HepG2 (cell line): ENCODE results near the gene TCERG1L. TPM values are rescaled to one million over a fixed set of nuclear protein-coding genes. Genes with fewer than 3 reads are reported as not detected.

Experiments used
- ATAC-seq: fragments of 200-7000 bp; cut with Tn5 transposase; 3 replicates; pipeline ENCODE4 v1.9.1; 2020; ENCODE audit warnings: mild to moderate bottlenecking, moderate library complexity
- BruUV-seq: library from RNA; stranded (reverse); fragments of 400-500 nt; replicated peaks from 2 replicates; lab custom pipeline; 2021; lab: Mats Ljungman, UMichigan
- CTCF ChIA-PET: fragments of 300-600 bp; formaldehyde crosslinking; extraction: SDS; loops from one replicate; lab custom pipeline; 2021; ENCODE audit warnings: low total read pairs, inconsistent platforms, low intra/inter-chr PET ratio; lab: Yijun Ruan, JAX
- POLR2A ChIA-PET: fragments of 350-600 bp; sonication (Branson Sonifier 250); formaldehyde crosslinking; loops from one replicate; lab custom pipeline; 2020; ENCODE audit warnings: antibody characterized with exemption, inconsistent platforms; lab: Yijun Ruan, JAX
- DNase-seq: peaks from one replicate; pipeline ENCODE4 v3.0.0-alpha.2; 2015; ENCODE audit warnings: low spot score
- FAIRE-seq: peaks from 3 replicates; lab custom pipeline; 2011; peaks lifted over from hg19 to GRCh38; lab: Jason Lieb, UNC
- H2AFZ ChIP-seq: one replicate; pipeline ENCODE4 v1.6.1; 2011; ENCODE audit warnings: low read length, inconsistent platforms
- H3K27ac ChIP-seq: fragments of 300-600 bp; 3 replicates; pipeline ENCODE4 v1.8.0; 2011; ENCODE audit warnings: mixed run types, mild to moderate bottlenecking, mixed read lengths, low read length, inconsistent platforms; ENCODE audit not compliant: insufficient read depth; ENCODE audit errors: extremely low read length
- H3K27me3 ChIP-seq, 2 experiments: fragments of 200-600 bp in 1 of 2; 2 replicates in 1 of 2; 3 replicates in 1 of 2; pipeline versions ENCODE4 v1.6.0 to v1.8.0; 2011; ENCODE audit warnings: low read length in 2 of 2, mild to moderate bottlenecking in 2 of 2, moderate library complexity in 2 of 2, inconsistent platforms in 1 of 2; ENCODE audit not compliant: insufficient read depth in 2 of 2, control insufficient read depth in 1 of 2
- H3K36me3 ChIP-seq, 2 experiments: fragments of 200-600 bp in 1 of 2; replicated peaks in 1 of 2; 2 replicates in 1 of 2; 3 replicates in 1 of 2; pipeline versions ENCODE4 v1.5.1 to v1.8.0; 2011; ENCODE audit warnings: low read length in 2 of 2, inconsistent platforms in 1 of 2; ENCODE audit not compliant: insufficient read depth in 2 of 2, control insufficient read depth in 1 of 2
- H3K4me1 ChIP-seq: 2 replicates; pipeline ENCODE4 v1.5.1; 2012; ENCODE audit warnings: low read length, inconsistent platforms; ENCODE audit not compliant: insufficient read depth
- H3K4me2 ChIP-seq: 2 replicates; pipeline ENCODE4 v1.6.0; 2011; ENCODE audit warnings: low read depth, low read length, inconsistent platforms
- H3K4me3 ChIP-seq, 3 experiments: fragments of 200-600 bp in 1 of 3; sonication (generic), shearing (Covaris generic) in 1 of 3; replicated peaks in 1 of 3; 2 replicates each; pipeline ENCODE4 v1.5.1; 2011 to 2016; ENCODE audit warnings: low read length in 3 of 3, inconsistent platforms in 2 of 3, low read depth in 2 of 3, mild to moderate bottlenecking in 2 of 3, control low read depth in 1 of 3, mixed read lengths in 1 of 3; ENCODE audit not compliant: insufficient read depth in 1 of 3
- H3K79me2 ChIP-seq: one replicate; pipeline ENCODE4 v1.6.1; 2011; ENCODE audit warnings: low read length, inconsistent platforms; ENCODE audit not compliant: insufficient read depth
- H3K9ac ChIP-seq: 2 replicates; pipeline ENCODE4 v1.6.0; 2011; ENCODE audit warnings: mild to moderate bottlenecking, low read depth, low read length, inconsistent platforms; ENCODE audit not compliant: insufficient read depth
- H3K9me3 ChIP-seq: 2 replicates; pipeline ENCODE4 v1.5.1; 2012; ENCODE audit warnings: mild to moderate bottlenecking, low read length
- H4K20me1 ChIP-seq: 2 replicates; pipeline ENCODE4 v1.6.0; 2011; ENCODE audit warnings: inconsistent platforms, mild to moderate bottlenecking, low read length, moderate library complexity; ENCODE audit not compliant: insufficient read depth
- ATF1 ChIP-seq: IDR thresholded peaks from 2 replicates; pipeline ENCODE4 v1.6.1; 2016; ENCODE audit warnings: mild to moderate bottlenecking, control low read depth
- KLF11 ChIP-seq: IDR thresholded peaks from 2 replicates; pipeline ENCODE4 v1.6.1; 2016; ENCODE audit warnings: missing compliant biosample characterization
- NFYC ChIP-seq: IDR thresholded peaks from 2 replicates; pipeline ENCODE4 v1.6.1; 2016; ENCODE audit warnings: missing genetic modification reagents, missing compliant biosample characterization
- POLR2G ChIP-seq: fragments of 200-400 bp; formaldehyde crosslinking; IDR thresholded peaks from 2 replicates; pipeline ENCODE4 v1.6.1; 2018; ENCODE audit warnings: mild to moderate bottlenecking, low read depth, low read length, moderate library complexity
- ZNF530 ChIP-seq: sonication (generic); formaldehyde crosslinking; IDR thresholded peaks from 2 replicates; pipeline ENCODE4 v1.5.0; 2020; ENCODE audit warnings: low read depth, mild to moderate bottlenecking, missing genetic modification reagents
- ZNF747 ChIP-seq: sonication (generic); formaldehyde crosslinking; IDR thresholded peaks from 2 replicates; pipeline ENCODE4 v1.8.1; 2023; ENCODE audit warnings: missing genetic modification reagents, mild to moderate bottlenecking, borderline replicate concordance
- WGBS: methylation state at CpG from one replicate; pipeline ENCODE4 v1.1.6; 2017; ENCODE audit warnings: low lambda C conversion rate; 5-methylcytosine and 5-hydroxymethylcytosine counted together
- in situ Hi-C: cut with HindIII; loops from 2 replicates; pipeline ENCODE4 v1.10.0; 2017; ENCODE audit warnings: low pct_unique_long_range_greater_than_20kb; ENCODE audit not compliant: extremely low pct_ligation_motif_present
- intact Hi-C: fragments of 100-400 bp; cut with micrococcal nuclease; formaldehyde crosslinking; loops from one replicate; pipeline ENCODE4 v1.10.0; 2022; ENCODE audit not compliant: unreplicated experiment
- polyA plus RNA-seq, 8 experiments: library from polyadenylated mRNA; depleted of rRNA in 3 of 8; stranded (reverse) in 7 of 8; unstranded in 1 of 8; fragments of >200 nt; fragmentation: Illumina TruSeq in 4 of 8; extraction: Trizol in 4 of 8; gene quantifications; 2 replicates each; pipeline versions ENCODE4 v1.2.1 to v1.2.3, GENCODE V29; 2011 to 2016; ENCODE audit warnings: low read depth in 4 of 8, missing spikeins in 1 of 8, mixed read lengths in 1 of 8; ENCODE audit not compliant: insufficient read depth in 1 of 8
- total RNA-seq, 5 experiments: library from RNA; depleted of rRNA; stranded (reverse); fragments of >200 nt; fragmentation: Illumina TruSeq; extraction: Trizol; gene quantifications; 2 replicates each; pipeline ENCODE4 v1.2.3, GENCODE V29; 2016; ENCODE audit warnings: low read depth in 1 of 5
- TF ChIP-seq, protein P1 (sequence below): sonication (generic); formaldehyde crosslinking; IDR thresholded peaks from 2 replicates; pipeline ENCODE4 v1.4.0; 2020; ENCODE audit warnings: mild to moderate bottlenecking, missing genetic modification reagents

The TCERG1L gene
- total and polyA plus RNA-seq, 2 of the 13 experiments (the other 11 are each of a cell fraction or from before 2014, with no cell fraction given), result not detected

DNA sequence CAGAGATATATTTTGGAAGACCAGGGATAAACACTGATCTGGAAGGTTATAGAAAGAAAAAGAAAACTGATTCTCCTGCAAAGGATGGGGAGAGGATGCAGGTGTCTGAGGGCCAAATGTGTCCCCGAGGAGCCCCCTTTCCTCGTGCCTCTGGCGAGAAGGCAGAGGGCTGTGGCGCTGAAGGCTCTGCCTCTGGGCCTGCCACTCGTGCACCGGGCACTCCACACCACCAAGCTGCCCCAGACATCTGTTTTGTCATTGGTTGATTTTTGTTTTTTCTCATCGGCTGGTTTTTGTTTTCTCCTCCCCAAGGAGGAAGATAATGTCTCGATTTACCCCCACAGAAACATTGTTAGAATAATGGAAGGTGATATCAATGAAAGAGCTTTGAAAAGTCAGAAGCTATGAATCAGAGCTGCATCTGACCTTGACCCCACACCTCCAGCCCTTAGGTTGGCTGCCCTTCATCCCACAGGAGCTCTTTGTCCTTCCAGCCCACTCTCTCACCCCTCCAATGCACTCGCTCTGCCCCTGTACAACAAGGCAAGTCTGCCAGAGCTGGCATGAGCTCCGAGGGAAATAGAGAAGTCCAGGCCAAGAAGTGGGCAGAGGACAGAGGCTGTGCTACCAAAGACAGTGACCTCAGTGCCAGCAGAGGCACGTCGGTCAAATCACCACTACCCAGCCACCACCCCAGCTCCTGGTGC is 124.8 kb downstream of the TCERG1L start:
- DNase-seq, result no peak
- peaks cover 1 to 23% of the 10 kb centered on the region in 2 experiments; a peak in 2 of 5 replicates for H3K27me3 ChIP-seq
- WGBS, result 1% methylated on average over 12 of the region's 12 CpGs
- H3K27ac ChIP-seq, result no peak overlapping the region
- no peak for TF ChIP-seq ATF1
- TF ChIP-seq, protein P1, sequence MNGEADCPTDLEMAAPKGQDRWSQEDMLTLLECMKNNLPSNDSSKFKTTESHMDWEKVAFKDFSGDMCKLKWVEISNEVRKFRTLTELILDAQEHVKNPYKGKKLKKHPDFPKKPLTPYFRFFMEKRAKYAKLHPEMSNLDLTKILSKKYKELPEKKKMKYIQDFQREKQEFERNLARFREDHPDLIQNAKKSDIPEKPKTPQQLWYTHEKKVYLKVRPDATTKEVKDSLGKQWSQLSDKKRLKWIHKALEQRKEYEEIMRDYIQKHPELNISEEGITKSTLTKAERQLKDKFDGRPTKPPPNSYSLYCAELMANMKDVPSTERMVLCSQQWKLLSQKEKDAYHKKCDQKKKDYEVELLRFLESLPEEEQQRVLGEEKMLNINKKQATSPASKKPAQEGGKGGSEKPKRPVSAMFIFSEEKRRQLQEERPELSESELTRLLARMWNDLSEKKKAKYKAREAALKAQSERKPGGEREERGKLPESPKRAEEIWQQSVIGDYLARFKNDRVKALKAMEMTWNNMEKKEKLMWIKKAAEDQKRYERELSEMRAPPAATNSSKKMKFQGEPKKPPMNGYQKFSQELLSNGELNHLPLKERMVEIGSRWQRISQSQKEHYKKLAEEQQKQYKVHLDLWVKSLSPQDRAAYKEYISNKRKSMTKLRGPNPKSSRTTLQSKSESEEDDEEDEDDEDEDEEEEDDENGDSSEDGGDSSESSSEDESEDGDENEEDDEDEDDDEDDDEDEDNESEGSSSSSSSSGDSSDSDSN (CRISPR knock-in tag), result no peak
- TF ChIP-seq ZNF530, result no peak
- no peak for TF ChIP-seq POLR2G
- no peak for TF ChIP-seq KLF11 (CRISPR knock-in tag)
- no peak for TF ChIP-seq ZNF747
- TF ChIP-seq NFYC, result no peak
- H3K4me2 ChIP-seq, result no peak overlapping the region
- H3K9ac ChIP-seq, result no peak overlapping the region
- no TSS peak for BruUV-seq
- ChIA-PET POLR2A (no interaction called here), CTCF (no interaction called here)
- H4K20me1 ChIP-seq, result no peaks in the 10 kb centered on the region
- no peaks in the 10 kb centered on the region for H3K79me2 ChIP-seq
- H3K9me3 ChIP-seq, result no peaks in the 10 kb centered on the region
- intact Hi-C loops (no loop called here), in situ Hi-C loops (no loop called here)
- no peak overlapping the region for H3K4me3 ChIP-seq
- H2AFZ ChIP-seq, result no peak overlapping the region
- no peak for FAIRE-seq
- no peaks in the 10 kb centered on the region for H3K36me3 ChIP-seq
- ATAC-seq, result no peak
- no peaks in the 10 kb centered on the region for H3K4me1 ChIP-seq
